Activated CD4-positive, alpha-beta T cell treated with anti-CD3 and anti-CD28 coated beads, Interleukin-2, amount 50 U/mL, for 1 hour (primary cell): Measurements from ENCODE around the gene CHST2.
A peak's percentile ranks its signal among the peaks of the same experiment; 100 is the strongest.

Source experiments
- DNase-seq: peaks from one replicate; pipeline ENCODE4 v3.0.0-alpha.2; 2020

The CHST2 gene

DNA sequence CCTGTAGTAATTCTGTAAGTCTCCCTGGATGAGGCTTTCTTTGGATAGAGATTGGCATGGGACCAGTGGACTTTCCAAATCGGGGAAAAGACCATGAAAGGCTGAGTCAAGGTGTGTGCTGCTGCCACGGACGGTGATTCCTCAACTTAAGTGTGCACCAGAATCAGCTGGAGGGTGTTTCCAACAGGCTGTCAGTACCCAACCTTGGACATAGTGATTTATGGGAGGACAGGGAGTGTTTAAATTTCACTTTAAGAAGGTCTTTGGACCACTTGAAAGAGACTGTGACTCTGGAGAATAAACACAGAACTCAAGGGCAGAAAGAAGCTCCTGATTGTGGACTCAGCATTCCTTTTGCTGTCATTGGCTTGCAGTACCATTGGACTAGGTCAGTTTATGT is 20.4 kb upstream of the CHST2 start:
- DNase-seq, result no peak

GRCh38 chr3:143099690-143100089 is 19.9 kb upstream of the CHST2 start:
- DNase-seq, result no peak

DNA sequence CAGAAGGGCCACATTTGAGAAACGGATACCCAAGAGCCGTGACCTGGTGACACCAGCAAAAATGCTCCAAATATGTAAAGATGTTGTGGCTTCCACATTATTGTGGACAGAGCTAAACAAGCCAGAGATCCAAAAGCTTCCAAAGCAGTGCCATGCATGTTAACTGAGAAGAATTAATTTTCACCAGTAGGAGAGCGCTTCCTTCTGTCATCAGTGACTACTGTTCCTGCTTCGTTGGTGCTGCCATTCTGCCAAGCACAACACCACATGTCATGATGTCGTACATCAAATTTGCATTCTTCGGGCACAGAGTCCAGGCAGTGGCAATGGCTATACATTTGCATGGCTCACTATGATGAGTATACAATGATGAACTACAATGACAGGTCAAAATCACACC is 19.1 kb upstream of the CHST2 start:
- DNase-seq, result no peak

GRCh38 chr3:143101792-143102381 is 17.7 kb upstream of the CHST2 start:
- DNase-seq, result no peak

GRCh38 chr3:143103652-143104051 is 15.9 kb upstream of the CHST2 start:
- DNase-seq, result no peak

DNA sequence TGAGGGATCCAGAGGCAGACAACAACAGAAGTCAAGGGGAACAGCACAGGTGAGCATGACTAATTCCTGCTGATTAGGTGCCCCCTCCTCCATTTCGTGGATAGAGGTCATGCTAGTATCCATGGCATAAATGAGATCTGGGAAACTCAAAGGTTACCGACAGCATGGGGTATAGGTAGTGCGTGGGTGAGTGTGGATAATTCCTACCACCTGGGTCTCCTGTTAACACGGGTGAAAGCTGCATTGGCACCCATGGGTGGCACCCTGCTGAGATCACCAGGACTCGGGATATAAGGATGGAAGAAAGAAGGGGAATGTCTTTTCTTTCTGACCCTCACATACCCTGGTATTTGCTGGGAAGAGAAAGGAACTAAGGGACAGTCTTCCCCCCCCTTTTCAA is 14.4 kb upstream of the CHST2 start:
- no peak for DNase-seq

DNA sequence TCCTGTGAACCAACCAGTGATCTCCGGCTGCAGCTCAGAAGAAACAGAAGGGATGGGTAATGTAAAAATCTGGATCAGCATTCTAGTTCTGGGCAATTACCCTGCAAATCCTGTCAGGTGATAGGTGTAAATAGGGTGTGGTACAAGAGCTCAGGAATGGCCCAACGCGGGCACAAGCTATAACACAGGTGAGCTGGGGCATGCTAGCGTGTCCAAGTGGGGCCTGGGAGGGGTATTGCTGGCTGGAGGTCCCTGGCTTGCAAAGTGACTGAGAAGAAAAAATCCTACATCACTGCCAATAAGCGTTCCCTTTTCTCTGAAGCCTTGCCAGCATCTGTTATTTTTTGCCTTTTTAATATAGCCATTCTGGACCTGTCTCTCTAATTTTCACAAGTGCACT is 9.7 kb upstream of the CHST2 start:
- DNase-seq, result no peak

DNA sequence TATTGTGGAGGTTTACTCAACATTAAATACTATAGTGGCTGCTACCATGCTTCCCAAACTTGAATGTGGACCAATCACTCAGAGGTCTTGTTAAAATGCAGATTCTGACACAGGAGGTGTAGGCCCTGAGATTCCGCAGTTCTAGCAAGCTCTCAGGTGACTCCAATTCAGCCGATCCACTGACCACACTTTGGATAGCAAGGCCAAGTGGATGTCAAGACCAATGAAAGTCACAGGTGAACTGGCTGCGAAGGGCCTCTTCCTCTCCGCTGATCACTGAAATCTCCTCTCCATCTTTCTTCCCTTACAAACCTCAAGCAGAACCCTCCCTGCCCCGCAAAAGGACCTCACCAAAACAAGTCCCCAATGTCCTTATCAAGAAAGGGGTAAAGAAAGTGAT is 9.2 kb upstream of the CHST2 start:
- DNase-seq, result no peak

DNA sequence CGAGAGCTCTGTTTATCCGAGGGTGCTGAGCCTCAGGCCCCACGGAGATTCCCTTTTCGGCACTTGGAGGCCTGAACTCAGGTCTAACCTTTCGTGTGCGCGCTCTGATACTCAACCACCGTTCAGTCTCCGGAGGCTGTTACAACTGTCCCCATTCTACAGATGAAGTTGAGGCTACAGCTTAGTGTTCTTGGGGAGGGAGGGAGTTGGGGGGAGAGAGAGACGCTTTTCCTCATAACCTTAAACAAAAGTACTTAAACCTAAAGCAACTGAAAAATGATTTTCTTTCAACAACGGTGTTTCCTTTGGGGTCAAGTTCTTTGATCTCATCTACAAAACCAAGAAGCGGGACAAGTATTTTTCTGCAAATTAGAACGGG is 952 bp upstream of the CHST2 start:
- no peak for DNase-seq

DNA sequence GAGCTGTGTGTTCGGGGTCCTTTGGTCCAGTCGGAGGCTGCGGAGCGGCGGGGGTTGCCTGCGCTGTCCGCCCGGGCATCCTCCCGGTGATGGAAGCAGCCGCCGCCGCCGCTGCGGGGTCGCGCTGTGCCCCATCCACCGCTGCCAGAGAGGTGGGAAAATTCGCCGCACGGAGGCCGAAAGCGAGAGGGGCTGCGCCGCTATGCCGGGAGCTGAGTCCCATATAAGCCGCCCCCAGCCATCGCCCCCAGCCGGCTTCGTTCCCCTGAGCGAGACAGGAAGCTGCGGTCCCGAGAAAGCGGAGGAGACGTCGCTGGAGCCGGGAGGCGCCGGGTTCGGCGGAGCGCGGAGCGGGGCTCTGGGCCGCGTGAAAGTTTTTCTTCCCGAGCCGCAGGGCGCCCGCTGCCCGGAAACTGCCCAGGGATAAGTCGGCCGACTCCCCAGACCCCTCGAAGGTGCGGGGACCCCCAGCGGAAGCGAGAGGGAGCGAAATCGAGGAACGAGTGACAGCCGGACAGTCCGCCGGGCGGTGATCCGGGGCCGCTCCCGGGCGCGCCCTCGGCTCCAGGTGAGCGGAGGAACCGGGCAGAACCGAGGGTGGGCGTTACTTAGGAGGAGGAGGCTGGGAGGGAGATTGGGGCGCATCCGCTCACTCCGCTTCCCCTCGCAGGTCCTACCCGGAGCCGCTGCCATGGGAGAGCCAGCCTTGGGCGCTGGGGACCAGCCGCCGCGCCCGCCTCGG is 574 bp downstream of the CHST2 start:
- DNase-seq, result peak; percentile 24

GRCh38 chr3:143120716-143121240 is 1.2 kb downstream of the CHST2 start:
- peak; percentile 33 for DNase-seq

- peak; percentile 68 for DNase-seq
Measured at GRCh38 chr3:143121241-143122088, 1.9 kb downstream of the CHST2 start.

DNA sequence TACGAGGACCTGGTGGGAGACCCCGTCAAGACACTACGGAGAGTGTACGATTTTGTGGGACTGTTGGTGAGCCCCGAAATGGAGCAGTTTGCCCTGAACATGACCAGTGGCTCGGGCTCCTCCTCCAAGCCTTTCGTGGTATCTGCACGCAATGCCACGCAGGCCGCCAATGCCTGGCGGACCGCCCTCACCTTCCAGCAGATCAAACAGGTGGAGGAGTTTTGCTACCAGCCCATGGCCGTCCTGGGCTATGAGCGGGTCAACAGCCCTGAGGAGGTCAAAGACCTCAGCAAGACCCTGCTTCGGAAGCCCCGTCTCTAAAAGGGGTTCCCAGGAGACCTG is 2.5 kb downstream of the CHST2 start:
- DNase-seq, result no peak

GRCh38 chr3:143122608-143123352 is 3.2 kb downstream of the CHST2 start:
- DNase-seq, result no peak

GRCh38 chr3:143123353-143123984 is 3.9 kb downstream of the CHST2 start:
- DNase-seq, result no peak

DNA sequence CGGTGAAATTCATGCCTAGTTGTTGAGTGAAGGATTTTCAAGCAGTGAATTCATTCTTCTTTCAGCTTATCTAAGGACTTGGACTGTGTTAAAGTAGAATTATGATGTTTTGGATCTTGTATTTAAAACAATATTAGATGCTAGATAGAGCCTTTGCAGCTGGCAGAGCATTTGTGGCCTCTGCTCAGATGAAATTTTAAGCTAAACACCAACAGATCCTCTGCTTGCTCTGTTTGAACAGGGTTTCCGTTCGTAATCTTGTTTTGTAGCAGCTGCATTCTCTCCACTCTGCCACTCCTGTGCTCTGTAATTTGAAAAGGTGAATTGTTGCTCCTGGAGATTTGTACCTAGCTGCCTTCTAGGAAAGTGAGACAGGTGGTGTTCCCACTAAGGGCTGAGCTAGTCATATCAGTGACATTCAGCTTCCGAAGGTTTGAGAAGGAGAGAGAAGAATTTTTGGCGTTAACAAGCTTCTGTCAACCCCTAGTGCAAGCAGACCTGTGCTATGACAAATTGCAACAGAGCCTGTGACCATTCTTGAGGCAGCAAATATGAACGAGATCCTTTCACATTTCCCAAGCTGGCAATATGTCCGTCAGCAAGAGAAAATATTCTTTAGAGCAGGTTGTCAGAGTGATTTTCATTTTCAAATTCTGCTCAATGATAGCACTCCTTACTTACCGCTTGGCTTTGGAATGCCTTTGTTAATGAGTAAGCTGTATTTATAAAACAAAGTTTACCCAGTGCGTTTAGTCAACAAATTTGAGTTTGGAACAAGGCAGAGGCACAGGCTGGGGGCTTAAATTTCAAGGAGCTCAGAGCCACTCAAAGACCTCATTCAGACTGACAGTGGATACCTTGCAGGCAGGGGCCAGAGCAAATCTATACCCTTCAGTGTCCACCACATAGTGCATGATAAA is 5.3 kb downstream of the CHST2 start:
- no peak for DNase-seq

- DNase-seq, result no peak
Measured at GRCh38 chr3:143127801-143128200, 8.2 kb downstream of the CHST2 start.

GRCh38 chr3:143128227-143128955 is 8.8 kb downstream of the CHST2 start:
- DNase-seq, result no peak

DNA sequence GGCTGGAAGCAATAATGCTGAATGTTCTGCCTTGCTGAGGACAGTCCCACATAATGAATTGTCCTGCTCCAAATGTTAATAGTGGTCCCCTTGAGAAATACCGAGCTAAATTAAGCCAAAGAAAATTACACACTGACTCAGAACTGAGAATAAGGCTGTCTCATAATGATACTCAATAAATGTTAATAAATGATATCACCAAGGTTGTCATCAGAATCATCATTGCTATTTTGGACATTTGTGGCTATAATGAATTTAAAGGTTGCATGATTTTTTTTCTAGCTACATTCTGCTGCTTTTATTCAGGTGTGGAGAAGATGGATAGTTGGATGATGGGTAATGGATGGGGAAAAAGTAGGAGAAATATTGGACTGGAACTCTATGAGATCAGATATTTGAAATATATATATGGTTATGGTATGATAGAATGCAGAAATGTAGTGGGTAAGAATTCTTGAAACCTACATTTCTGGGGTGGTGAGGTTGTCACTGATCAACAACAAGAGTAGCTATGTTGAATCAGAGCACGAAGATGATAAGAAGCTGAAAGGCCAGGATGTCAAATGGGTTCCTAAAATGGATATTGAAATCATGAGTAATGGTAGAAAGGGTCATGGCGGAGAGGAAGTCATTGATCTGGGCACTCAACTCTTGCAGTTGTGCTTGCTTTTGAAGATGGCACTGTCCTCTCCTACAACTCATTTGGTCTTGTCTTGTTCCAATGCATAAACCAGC is 12.8 kb downstream of the CHST2 start:
- no peak for DNase-seq

DNA sequence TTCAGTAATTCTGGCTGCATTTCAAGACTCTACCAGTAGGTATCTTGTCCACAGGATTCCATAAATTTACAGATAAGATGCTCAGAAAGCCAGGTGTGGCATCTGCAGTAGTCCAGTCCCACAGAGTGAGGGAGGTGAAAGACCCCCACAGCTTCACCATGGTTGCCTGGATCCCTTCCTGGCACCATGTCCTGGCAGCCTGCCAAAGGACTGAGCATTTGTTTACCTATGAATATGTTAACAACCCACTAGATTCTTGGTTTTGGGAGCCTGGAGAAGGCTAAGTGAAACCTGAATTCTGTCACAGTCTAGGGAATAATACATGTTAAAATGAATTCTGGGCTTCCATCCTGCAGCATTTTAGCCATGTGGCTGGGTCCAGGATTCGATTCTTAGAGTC is 14.9 kb downstream of the CHST2 start:
- DNase-seq, result no peak
